Subcutaneous abdominal adipose tissue (tissue), 5 donors: ENCODE measurements around the gene FGF18.

ENCODE experiments used
- H3K27ac ChIP-seq: one replicate; pipeline ENCODE4 v1.7.0; 2013; ENCODE audit warnings: low read depth, mild to moderate bottlenecking, inconsistent platforms, low read length, moderate library complexity
- H3K27me3 ChIP-seq, 5 donors: one replicate each; pipeline ENCODE4 v1.7.0; 2013; ENCODE audit warnings: low read length in 5 of 5, inconsistent platforms in 1 of 5; ENCODE audit not compliant: control insufficient read depth in 5 of 5, insufficient read depth in 4 of 5
- H3K36me3 ChIP-seq, 5 donors: one replicate each; pipeline ENCODE4 v1.7.0; 2013; ENCODE audit warnings: low read length in 5 of 5; ENCODE audit not compliant: control insufficient read depth in 5 of 5, insufficient read depth in 5 of 5
- H3K4me1 ChIP-seq, 5 donors: one replicate each; pipeline ENCODE4 v1.7.0; 2013; ENCODE audit warnings: low read length in 5 of 5, mild to moderate bottlenecking in 3 of 5, moderate library complexity in 1 of 5; ENCODE audit not compliant: control insufficient read depth in 5 of 5, insufficient read depth in 5 of 5
- H3K4me3 ChIP-seq, 5 donors: one replicate each; pipeline ENCODE4 v1.7.0; 2013; ENCODE audit warnings: low read length in 5 of 5, low read depth in 1 of 5
- H3K9ac ChIP-seq, 5 donors: one replicate each; pipeline ENCODE4 v1.7.0; 2013; ENCODE audit warnings: low read length in 5 of 5, mild to moderate bottlenecking in 4 of 5, moderate library complexity in 3 of 5
- H3K9me3 ChIP-seq, 5 donors: one replicate each; pipeline ENCODE4 v1.7.0; 2013; ENCODE audit warnings: low read length in 5 of 5; ENCODE audit not compliant: control insufficient read depth in 5 of 5
- donor health status: healthy.
- donor health status: healthy.
- donor health status: healthy.
- donor health status: healthy.
- donor health status: healthy.

FGF18 gene

DNA sequence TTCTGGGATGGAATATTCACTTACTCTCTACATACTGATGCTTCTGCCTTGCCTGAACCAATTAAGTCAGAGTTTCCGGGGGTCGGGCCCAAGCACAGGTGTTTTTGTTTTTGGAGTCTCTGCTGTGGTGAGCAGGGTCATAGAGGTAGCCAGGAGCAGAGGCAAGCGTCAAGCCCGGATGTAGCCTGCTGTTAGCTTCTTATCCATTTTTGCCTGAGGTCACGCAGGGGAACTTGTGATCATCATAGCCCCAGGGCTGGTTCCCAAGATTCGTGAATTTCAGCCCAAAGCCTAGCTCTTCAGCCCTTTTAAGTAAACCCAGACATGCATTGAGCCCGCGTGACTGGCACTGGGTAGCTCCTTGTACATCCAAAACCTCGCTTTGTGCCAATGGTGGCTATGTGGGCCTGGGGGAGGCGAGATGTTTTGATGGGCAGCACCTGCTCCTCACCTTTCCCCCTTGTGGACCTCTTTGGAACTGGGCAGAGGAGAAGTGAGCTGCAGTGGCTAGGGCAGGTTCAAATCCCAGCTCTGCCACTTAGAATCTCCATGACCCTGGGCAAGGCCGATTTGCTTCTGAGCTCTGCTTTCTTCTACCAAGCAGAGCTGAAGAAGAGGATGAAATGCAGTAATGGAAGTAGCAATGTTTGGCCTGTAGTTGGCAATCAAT is 33.7 kb downstream of the FGF18 start:
- Histone ChIP-seq H3K9me3 (no peaks in the 10 kb centered on the region), H3K4me3 (no peak overlapping the region), H3K27me3 (no peaks in the 10 kb centered on the region), H3K9ac (no peak overlapping the region), H3K4me1 (peaks cover 0 to 14% (median 10%) of the 10 kb centered on the region in 5 donors), H3K27ac (no peak overlapping the region), H3K36me3 (no peaks in the 10 kb centered on the region)

DNA sequence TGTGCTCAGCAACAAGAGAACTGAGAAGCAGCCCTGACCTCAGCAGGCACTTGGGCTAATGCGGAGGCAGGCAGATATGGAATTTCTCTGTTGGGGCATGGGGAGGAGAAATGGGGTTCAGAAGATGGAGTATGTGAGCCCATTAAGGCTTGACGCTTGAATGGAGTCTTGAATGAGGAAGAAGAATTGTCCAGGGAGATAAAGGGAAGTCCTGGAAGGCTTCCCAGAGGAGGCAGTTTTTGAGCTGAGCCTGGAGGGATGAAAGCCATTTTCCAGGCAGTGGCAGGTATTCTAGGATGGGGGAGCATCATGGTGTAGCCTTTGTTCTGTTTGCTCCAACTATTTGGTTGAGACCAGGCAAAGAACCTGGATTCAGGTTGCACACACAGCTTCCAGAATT is 34.5 kb downstream of the FGF18 start:
- H3K9me3 ChIP-seq, result no peaks in the 10 kb centered on the region
- peaks cover 0 to 14% (median 10%) of the 10 kb centered on the region in 5 donors for H3K4me1 ChIP-seq
- H3K9ac ChIP-seq, result no peak overlapping the region
- H3K27me3 ChIP-seq, result no peaks in the 10 kb centered on the region
- H3K27ac ChIP-seq, result no peak overlapping the region
- H3K36me3 ChIP-seq, result no peaks in the 10 kb centered on the region
- H3K4me3 ChIP-seq, result no peak overlapping the region

DNA sequence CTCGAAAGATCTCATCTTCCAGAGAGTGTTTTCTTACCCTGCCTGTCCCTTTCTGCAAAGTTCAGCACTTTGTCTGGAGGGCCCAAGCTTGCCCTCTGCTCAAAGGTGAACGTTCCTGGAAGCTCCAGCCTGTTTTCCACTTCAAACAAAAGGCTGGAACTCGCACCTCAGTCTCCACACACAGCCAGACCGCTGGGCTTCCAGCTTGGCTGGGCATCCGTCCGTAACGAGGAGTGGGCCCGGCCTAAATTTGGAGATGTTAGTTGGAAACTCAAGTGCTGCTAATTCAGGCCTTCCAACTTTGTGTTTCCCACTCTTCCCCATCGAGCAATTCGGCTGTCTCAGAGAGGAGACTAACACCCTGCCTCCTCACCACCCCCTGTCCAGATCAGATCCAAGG is 35.1 kb downstream of the FGF18 start:
- Histone ChIP-seq H3K4me1 (peaks cover 0 to 12% (median 10%) of the 10 kb centered on the region in 5 donors), H3K27ac (no peak overlapping the region), H3K36me3 (no peaks in the 10 kb centered on the region), H3K4me3 (no peak overlapping the region), H3K9me3 (no peaks in the 10 kb centered on the region), H3K9ac (no peak overlapping the region), H3K27me3 (no peaks in the 10 kb centered on the region)

DNA sequence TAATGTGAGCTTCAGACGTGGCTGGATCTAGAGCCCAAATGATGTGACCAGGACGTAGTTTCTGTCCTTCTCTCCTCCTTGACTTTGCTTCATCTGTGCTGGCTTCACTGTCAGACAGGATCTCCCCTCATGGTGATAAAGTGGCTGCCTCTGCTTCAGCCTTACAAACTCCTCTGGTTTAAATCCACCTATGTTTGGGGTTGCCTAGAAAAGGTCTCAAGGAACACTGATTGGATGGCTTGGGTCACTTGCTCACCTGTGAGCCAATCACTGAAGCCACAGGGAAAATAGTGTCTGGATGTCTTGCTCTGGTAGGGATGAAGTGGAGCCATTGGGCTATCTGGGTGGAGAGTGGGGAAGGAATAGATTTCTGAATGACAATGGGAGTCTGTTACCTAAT is 36.1 kb downstream of the FGF18 start:
- Histone ChIP-seq H3K4me3 (no peak overlapping the region), H3K27ac (no peak overlapping the region), H3K9ac (no peak overlapping the region), H3K9me3 (no peaks in the 10 kb centered on the region), H3K4me1 (peaks cover 0 to 5% (median 3%) of the 10 kb centered on the region in 5 donors), H3K27me3 (peaks cover 0 to 5% (median 2%) of the 10 kb centered on the region in 5 donors), H3K36me3 (no peaks in the 10 kb centered on the region)

DNA sequence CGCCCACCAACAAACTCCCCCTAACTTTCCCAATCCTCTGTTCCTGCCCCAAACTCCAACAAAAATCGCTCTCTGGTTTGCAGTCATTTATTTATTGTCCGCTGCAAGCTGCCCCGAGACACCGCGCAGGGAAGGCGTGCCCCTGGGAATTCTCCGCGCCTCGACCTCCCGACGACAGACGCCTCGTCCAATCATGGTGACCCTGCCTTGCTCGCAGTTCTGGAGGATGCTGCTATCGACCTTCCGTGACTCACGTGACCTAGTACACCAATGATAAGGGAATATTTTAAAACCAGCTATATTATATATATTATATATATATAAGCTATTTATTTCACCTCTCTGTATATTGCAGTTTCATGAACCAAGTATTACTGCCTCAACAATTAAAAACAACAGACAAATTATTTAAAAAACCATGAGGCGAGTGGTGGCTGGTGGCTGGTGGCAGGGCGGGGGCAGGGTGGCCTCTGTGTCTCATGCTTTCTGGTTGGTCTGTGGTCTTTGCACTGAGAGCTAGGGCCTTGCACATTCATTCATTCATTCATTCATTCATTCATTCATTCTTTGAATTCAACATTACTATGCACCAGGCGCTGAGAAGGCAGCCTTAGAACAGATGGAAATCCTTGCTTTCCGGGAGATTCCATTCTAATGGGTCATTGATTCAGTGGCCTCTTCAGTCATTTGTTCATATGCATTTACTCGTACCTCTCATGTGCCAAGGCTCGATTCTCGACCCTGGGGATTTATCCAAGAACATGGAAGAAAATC is 37.9 kb downstream of the FGF18 start:
- Histone ChIP-seq H3K4me3 (no peak overlapping the region), H3K27me3 (peaks cover 0 to 5% (median 2%) of the 10 kb centered on the region in 5 donors), H3K9ac (no peak overlapping the region), H3K36me3 (no peaks in the 10 kb centered on the region), H3K4me1 (no peaks in the 10 kb centered on the region), H3K9me3 (no peaks in the 10 kb centered on the region), H3K27ac (no peak overlapping the region)

DNA sequence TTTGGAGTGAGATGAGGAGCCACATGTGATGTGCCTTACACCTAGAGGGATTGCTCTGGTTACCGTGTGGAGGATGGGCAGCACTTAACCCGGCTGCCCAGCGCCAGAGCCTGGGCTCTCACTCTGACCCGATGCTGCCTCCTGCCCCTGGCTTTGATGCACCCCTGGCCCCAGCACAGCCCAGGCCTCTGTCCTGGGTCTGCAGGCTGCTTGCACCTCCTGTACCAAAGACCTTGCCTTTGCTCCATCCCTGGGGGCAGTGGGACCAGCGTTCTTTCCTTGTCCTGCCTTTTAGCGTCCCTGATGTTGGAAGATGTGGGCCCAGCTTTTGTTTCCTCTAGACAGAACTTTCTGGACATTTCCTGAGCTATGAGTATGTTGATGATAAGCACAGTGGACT is 40.4 kb downstream of the FGF18 start:
- peaks cover 0 to 6% (median 5%) of the 10 kb centered on the region in 5 donors for H3K27me3 ChIP-seq
- H3K9me3 ChIP-seq, result no peaks in the 10 kb centered on the region
- H3K27ac ChIP-seq, result no peak overlapping the region
- H3K4me3 ChIP-seq, result no peak overlapping the region
- no peaks in the 10 kb centered on the region for H3K36me3 ChIP-seq
- no peaks in the 10 kb centered on the region for H3K4me1 ChIP-seq
- H3K9ac ChIP-seq, result no peak overlapping the region

DNA sequence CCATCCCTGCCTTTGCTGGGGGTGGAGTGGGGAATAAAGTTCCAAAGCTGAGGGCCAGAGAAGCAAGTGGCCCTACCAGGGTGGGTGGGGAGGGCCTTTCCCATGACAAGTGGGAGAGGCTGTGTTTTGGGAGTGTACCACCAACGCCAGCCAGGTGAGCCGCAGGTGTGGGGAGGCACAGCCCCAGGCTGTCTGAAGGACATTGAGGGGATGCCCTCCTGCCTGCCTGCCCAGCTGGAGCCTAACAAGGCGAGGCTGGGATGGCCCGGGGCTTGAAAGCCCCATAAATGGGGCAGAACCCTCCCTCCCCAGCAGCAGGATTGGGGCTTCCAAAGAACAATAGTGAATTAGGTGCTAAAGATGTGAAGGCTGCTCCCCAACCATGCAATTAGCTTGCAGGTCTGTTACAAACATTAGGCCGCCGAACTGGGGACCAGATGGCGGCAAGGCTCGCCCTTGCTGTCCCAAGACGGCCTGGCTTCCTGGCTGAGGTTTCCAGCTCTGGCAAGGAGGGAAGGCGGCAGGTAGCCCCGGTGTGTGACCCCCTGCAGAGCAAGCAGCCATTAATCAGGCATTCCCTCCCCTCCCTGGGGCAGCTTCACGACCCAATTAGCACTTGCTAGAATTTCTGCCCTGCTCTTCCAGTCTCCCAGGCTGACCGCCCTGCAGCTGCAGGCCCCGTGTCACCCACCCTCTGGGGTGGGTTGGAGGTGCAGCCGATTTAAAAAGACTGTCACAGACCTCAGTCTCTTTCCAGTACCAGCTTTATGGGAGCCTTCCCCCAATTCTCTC is 42.9 kb downstream of the FGF18 start:
- Histone ChIP-seq H3K9ac (no peak overlapping the region), H3K4me3 (no peak overlapping the region), H3K4me1 (no peaks in the 10 kb centered on the region), H3K9me3 (no peaks in the 10 kb centered on the region), H3K27me3 (peaks cover 0 to 8% (median 5%) of the 10 kb centered on the region in 5 donors), H3K36me3 (no peaks in the 10 kb centered on the region), H3K27ac (no peak overlapping the region)

DNA sequence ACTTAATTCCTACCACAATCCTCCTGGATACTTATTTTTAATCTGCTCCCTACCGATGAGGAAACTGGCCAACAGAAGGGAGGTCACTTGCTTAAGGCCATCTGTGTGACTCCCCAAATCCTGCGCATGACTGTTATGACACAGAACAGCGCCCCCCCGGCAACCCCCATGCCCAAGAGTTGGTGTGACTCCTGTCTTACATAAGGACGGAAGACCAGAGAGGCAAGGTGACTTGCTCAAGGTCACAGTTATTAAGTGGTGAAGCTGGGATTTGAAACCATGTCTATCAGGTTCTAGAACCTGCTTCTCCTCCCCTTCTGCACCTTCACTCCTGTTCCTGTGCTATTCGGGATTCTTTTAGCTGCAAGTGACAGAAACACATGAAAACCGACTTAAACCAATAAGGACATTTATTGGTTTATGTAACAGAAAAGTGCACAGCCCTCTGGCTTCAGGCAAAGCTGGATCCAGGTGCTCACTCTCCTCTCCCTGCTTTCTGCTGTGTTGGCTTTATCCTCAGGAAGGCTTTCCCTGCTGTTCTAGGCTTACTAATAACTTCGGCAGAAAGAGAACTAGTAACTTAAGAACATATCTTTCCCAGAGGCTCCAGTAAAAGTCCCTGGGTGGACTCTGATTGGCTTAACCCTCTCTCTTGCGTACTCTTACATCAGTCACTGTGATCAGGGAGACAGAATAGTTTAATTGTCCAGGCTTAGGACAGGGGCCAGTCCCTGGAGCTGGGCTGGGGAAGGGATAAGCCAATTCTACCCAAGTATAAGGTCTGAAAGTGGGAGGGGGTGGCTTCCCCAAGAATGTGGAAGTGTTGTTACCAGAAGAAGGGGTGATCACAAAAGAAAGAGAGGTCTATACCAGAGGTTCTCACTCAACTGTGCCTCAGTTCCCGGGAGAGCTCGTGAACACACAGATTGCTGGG is 43.7 kb downstream of the FGF18 start:
- no peaks in the 10 kb centered on the region for H3K36me3 ChIP-seq
- H3K4me3 ChIP-seq, result no peak overlapping the region
- H3K9ac ChIP-seq, result no peak overlapping the region
- H3K4me1 ChIP-seq, result no peaks in the 10 kb centered on the region
- no peak overlapping the region for H3K27ac ChIP-seq
- H3K27me3 ChIP-seq, result peaks cover 0 to 8% (median 5%) of the 10 kb centered on the region in 5 donors
- no peaks in the 10 kb centered on the region for H3K9me3 ChIP-seq

DNA sequence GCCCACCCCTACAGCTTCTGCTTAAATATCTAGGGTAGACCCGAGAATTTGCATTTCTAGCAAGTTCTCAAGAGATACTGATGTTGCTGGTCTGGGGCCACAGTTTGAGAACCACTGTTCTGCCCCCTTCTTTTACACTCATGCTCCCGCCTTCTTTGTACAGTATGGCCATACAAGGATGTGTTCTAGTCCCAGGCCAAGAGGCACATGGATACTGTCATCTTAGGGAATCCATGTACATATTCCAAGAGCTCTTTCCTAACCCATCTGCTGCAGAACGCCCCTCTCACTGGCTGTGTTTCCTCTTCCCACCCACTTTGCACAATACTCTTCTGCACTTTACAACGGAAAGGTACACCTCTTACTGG is 44.4 kb downstream of the FGF18 start:
- no peak overlapping the region for H3K27ac ChIP-seq
- no peaks in the 10 kb centered on the region for H3K9me3 ChIP-seq

More for the DNA sequence above, 44.4 kb downstream of the FGF18 start:
- Histone ChIP-seq H3K4me1 (no peaks in the 10 kb centered on the region), H3K36me3 (no peaks in the 10 kb centered on the region), H3K9ac (no peak overlapping the region), H3K27me3 (peaks cover 0 to 8% (median 5%) of the 10 kb centered on the region in 5 donors), H3K4me3 (no peak overlapping the region)
